Fibroblast of villous mesenchyme (primary cell): ENCODE results near the gene EBI3. TPM values are rescaled to one million over a fixed set of nuclear protein-coding genes. Genes with fewer than 3 reads are reported as not detected.
A peak's percentile ranks its signal among the peaks of the same experiment; 100 is the strongest.

Experiments used
- DNase-seq: peaks from one replicate; pipeline ENCODE4 v3.0.0-alpha.2; 2010; ENCODE audit warnings: low read depth
- H3K4me3 ChIP-seq: 2 replicates; pipeline ENCODE4 v1.5.1; 2011; ENCODE audit warnings: low read depth, mild to moderate bottlenecking, low read length
- total RNA-seq: library from RNA; depleted of rRNA; stranded (reverse); fragments of >200 nt; gene quantifications from 2 replicates; pipeline ENCODE4 v1.2.3, GENCODE V29; 2012
- TF ChIP-seq, protein P1 (sequence below): IDR thresholded peaks from 2 replicates; pipeline ENCODE4 v1.5.1; 2012; ENCODE audit warnings: low read depth, mild to moderate bottlenecking, low read length; ENCODE audit not compliant: insufficient read depth

Gene EBI3
- total RNA-seq, 1 donor: 1.3 TPM

GRCh38 chr19:4277191-4277696 is 47.9 kb downstream of the EBI3 start:
- TF ChIP-seq, protein P1, sequence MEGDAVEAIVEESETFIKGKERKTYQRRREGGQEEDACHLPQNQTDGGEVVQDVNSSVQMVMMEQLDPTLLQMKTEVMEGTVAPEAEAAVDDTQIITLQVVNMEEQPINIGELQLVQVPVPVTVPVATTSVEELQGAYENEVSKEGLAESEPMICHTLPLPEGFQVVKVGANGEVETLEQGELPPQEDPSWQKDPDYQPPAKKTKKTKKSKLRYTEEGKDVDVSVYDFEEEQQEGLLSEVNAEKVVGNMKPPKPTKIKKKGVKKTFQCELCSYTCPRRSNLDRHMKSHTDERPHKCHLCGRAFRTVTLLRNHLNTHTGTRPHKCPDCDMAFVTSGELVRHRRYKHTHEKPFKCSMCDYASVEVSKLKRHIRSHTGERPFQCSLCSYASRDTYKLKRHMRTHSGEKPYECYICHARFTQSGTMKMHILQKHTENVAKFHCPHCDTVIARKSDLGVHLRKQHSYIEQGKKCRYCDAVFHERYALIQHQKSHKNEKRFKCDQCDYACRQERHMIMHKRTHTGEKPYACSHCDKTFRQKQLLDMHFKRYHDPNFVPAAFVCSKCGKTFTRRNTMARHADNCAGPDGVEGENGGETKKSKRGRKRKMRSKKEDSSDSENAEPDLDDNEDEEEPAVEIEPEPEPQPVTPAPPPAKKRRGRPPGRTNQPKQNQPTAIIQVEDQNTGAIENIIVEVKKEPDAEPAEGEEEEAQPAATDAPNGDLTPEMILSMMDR: no peak
- H3K4me3 ChIP-seq: no peak overlapping the region
- no peak for DNase-seq

- no peak for DNase-seq
- H3K4me3 ChIP-seq: no peak overlapping the region
- TF ChIP-seq, protein P1: no peak
Measured at GRCh38 chr19:4278010-4278409, 48.7 kb downstream of the EBI3 start.

DNA sequence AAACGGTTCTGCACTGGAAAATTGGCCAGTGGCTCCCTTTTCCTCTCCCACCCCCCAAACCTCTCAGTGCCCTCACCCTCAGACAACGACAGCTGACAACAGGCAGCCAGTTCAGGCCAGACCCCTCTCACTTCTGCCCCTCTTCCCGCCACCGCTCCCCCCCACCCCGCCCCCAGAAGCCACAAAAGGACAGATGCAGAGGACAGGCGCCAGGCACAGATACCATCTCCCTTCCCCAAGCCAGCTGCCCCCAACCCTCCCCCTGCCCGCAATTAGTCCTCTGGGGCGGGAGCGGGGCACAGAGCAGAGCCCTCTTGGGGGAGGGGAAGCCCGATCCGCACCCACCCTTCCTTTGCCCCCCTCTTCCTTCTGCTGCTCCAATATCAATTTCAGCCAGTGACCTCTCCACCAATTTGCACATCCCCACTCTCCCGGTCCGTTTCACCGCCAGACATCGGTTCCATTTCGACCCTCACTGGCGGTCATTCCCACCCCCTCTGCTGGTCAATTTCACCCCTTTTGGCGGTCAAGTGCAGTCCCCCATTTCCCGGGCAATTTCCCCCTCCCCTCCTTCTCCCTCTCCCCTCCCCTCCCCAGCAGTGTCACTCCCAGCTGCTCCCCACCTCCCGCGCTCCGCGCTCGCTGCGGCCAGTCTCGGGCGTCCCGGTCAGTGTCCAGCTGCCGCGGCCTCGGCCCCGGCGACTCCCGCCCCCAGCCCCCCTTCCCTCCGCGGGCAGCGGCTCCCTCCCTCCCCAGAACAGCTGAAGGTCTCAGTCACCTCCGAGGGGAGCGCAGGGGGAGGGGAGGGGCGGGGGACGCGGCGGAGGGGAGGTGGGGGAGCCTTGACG is 49.3 kb downstream of the EBI3 start, which contains the start of gene SHD:
Gene SHD, plus strand, starts transcription at position 848 of the 848 bp plus-strand sequence. CDS start 798 bp downstream, outside the sequence.
- TF ChIP-seq, protein P1: no peak
- no peak for DNase-seq
- H3K4me3 ChIP-seq: peak within 1 kb of the TSS; percentile 12

DNA sequence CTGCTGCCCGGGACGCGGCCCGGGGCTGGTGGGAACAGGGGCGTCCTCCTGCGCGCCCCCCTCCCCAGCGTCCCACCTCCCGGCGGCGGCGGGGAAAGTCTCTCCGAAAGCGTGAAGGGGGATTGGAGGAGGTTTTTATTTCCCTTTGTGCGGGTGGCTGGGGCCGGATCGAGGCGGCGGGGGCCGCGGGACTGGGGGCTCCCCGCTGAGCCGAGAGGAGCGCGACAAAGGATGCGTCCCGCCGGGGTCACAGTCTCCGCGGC is 49.9 kb downstream of the EBI3 start:
- TF ChIP-seq, protein P1: no peak
- peak overlapping the region; percentile 12 for H3K4me3 ChIP-seq
- no peak for DNase-seq

DNA sequence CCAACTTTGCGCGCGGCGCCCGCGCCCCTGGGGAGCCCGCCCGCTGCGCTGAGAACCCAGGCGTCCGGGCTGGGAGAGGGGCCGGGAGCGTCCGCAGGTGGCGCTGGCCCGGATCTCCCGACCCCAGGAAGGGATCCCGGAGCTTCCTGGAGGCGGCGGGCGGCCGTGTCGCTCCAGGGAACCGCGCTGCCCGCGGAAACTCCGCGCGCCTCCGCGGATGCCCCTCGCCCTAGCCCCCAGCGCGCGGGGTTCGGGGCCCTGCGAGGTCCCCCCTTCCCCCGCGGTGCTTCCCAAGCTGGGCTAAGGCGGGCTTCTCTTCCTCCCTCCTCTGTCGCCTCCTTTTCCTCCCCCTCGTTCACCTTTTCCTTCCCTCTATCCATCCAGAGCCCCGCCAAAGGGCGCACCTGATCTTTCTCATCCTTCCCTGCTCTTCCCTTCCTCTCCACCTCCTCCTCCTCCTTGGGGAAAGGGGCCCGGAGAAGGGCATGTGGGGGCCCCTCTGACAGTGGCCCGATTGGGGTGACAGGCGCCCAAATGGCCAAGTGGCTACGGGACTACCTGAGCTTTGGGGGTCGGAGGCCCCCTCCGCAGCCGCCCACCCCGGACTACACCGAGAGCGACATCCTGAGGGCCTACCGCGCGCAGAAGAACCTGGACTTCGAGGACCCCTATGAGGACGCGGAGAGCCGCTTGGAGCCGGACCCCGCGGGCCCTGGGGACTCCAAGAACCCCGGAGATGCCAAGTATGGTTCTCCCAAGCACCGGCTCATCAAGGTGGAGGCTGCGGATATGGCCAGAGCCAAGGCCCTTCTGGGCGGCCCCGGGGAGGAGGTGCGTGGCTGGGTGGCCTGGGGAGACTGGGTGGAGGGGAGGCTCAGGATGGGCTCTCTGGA is 50.5 kb downstream of the EBI3 start:
- no peak overlapping the region for H3K4me3 ChIP-seq
- TF ChIP-seq, protein P1: no peak
- no peak for DNase-seq

DNA sequence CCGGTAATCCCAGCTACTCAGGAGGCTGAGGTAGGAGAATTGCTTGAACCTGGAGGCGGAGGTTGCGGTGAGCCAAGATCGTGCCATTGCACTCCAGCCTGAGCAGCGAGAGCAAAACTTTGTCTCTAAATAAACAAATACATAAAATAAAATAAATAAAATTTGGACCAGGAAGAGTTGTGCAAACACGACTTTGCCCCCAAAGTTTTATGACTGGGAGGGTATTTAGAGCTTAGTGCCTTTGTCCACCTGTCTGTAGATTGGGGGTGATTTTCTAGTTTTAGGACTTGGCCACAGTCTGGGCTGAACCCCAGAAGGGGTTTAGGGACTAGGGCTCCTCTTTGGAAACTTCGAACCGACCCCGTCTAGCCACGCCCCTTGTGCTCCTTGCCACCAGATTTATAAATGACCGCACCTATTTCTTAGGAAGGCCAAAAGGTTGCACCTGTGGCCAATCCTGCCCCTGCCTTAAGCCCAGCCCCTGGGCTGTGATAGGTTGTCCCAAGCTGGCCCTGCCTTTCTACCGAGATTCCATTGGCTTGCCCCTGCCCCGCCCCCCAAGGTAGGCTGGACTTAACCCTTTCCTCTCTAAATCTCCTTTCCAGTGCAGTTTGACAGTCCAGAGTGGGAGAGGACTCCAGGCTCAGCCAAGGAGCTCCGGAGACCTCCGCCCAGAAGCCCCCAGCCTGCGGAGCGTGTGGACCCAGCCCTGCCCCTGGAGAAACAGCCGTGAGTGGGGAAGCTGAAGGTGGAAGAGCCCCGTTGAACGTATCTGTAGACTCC is 55.0 kb downstream of the EBI3 start:
- TF ChIP-seq, protein P1: no peak
- no peak overlapping the region for H3K4me3 ChIP-seq
- DNase-seq: peak; percentile 7
